Heart left ventricle (tissue), 13 donors: ENCODE measurements around the gene PTPDC1.

Experiments used
- POLR2A ChIP-seq, 2 donors: fragments of 450-650 bp; IDR thresholded peaks; one replicate each; pipeline ENCODE4 v1.6.1; 2017; ENCODE audit warnings: antibody characterized with exemption in 2 of 2, mild to moderate bottlenecking in 2 of 2, moderate library complexity in 2 of 2
- TF ChIP-seq, protein P1 (sequence below), 12 donors: fragments of 200-600 bp; sonication (generic) in 4 of 12; IDR thresholded peaks; one replicate each; pipeline versions ENCODE4 v1.5.0 to v1.8.0; 2018 to 2022; ENCODE audit warnings: antibody characterized with exemption in 12 of 12, mild to moderate bottlenecking in 5 of 12
- donor health status: ischemic (EF 13 %, LVEDD 7.1; RV severe dilation, severe dysfunction).
- donor health status: DM: no; HTN: yes; CAD: no.
- donor health status: DM: no; HTN: no; CAD: no.
- donor health status: ischemic (EF 25% LVEDD 6.9; RV normal size, moderate dysfunction).
- donor health status: ischemic (EF 25% LVEDD 5.7; RV mildly dilated, moderate dysfunction).
- donor health status: ischemic (EF 35%, LVEDD 5.7; RV mildly dilated, moderate dysfunction).
- donor health status: nonischemic (EF 11% LVEDD 7.7; RV severe dilation, severe dysfunction).
- donor health status: DM: yes; HTN: yes; CAD: no.
- donor health status: PGD.
- donor health status: ischemic (EF 29% LVEDD 5.4; RV normal size, mild dysfunction).
- donor health status: nonischemic (EF 23%, LVEDD 6.1; RV moderate dilation, normal function).

DNA sequence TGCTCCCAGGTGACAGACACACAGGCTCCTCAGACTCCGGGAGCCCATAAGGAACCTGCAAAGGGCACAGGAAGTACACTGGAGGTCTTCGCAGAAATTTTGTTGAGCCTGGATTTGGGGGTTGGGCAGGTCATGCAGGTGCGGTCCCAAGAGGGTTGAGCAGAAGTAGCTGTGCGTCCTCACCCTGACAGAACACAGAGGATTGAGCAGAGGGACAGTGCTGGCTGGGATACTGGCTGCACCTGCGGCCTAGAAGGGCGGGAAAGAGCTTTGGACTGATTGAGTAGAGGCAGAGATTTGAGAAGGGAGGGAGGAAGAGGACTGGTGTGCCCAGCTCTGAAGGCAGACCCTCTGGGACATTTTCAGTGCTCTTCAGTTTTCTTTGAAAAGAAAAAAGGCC, 65.4 kb downstream of the PTPDC1 start:
- no peak for TF ChIP-seq POLR2A (IDR thresholded peaks at IDR 0.05)
- TF ChIP-seq, protein P1, sequence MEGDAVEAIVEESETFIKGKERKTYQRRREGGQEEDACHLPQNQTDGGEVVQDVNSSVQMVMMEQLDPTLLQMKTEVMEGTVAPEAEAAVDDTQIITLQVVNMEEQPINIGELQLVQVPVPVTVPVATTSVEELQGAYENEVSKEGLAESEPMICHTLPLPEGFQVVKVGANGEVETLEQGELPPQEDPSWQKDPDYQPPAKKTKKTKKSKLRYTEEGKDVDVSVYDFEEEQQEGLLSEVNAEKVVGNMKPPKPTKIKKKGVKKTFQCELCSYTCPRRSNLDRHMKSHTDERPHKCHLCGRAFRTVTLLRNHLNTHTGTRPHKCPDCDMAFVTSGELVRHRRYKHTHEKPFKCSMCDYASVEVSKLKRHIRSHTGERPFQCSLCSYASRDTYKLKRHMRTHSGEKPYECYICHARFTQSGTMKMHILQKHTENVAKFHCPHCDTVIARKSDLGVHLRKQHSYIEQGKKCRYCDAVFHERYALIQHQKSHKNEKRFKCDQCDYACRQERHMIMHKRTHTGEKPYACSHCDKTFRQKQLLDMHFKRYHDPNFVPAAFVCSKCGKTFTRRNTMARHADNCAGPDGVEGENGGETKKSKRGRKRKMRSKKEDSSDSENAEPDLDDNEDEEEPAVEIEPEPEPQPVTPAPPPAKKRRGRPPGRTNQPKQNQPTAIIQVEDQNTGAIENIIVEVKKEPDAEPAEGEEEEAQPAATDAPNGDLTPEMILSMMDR (IDR thresholded peaks at IDR 0.05), result no peak
